ENCODE results near the gene HIKESHI.

DNA sequence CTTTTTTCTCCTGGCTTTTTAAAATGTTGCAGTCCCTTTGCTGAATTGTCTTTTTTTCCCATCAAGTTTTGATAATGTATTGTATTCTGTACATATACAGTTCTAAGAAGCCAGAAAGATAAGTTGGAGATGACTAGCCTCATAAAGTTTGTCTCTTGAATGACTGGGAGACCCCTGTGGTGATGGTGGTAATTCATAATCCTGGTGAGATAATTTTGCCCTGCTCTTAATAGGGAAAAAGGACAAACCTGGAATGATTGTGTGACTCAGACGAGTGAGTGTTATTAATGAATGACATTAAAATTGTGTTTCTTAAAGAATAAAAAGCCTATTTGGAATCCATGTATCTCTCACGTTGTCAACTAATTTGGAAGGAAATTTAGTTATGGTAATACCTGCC is 1.2 kb downstream of the HIKESHI start:
- TF ChIP-seq, protein P1, sequence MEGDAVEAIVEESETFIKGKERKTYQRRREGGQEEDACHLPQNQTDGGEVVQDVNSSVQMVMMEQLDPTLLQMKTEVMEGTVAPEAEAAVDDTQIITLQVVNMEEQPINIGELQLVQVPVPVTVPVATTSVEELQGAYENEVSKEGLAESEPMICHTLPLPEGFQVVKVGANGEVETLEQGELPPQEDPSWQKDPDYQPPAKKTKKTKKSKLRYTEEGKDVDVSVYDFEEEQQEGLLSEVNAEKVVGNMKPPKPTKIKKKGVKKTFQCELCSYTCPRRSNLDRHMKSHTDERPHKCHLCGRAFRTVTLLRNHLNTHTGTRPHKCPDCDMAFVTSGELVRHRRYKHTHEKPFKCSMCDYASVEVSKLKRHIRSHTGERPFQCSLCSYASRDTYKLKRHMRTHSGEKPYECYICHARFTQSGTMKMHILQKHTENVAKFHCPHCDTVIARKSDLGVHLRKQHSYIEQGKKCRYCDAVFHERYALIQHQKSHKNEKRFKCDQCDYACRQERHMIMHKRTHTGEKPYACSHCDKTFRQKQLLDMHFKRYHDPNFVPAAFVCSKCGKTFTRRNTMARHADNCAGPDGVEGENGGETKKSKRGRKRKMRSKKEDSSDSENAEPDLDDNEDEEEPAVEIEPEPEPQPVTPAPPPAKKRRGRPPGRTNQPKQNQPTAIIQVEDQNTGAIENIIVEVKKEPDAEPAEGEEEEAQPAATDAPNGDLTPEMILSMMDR (IDR thresholded peaks at IDR 0.05 in 4 of 5, conservative IDR thresholded peaks at IDR 0.05 in 1 of 5) = no peak
- no peak for TF ChIP-seq POLR2A (IDR thresholded peaks at IDR 0.05)

All from gastrocnemius medialis (tissue), 4 donors.